Psoas muscle (tissue), 8 donors: ENCODE measurements around the gene MALRD1. TPM values are rescaled to one million over a fixed set of nuclear protein-coding genes. Genes with fewer than 3 reads are reported as not detected.
A peak's percentile ranks its signal among the peaks of the same experiment; 100 is the strongest.

Source experiments
- ATAC-seq, 4 donors: fragments of 200-7000 bp; cut with Tn5 transposase; one replicate each; pipeline ENCODE4 v1.9.1; 2020; ENCODE audit warnings: moderate library complexity in 3 of 4, mild to moderate bottlenecking in 2 of 4
- DNase-seq, 2 donors: peaks; one replicate each; pipeline ENCODE4 v3.0.0-alpha.2; 2020
- H3K27ac ChIP-seq: fragments of 200-600 bp; one replicate; pipeline ENCODE4 v1.8.0; 2022
- H3K27me3 ChIP-seq, 3 donors: fragments of 200-600 bp in 1 of 3; one replicate each; pipeline versions ENCODE4 v1.6.1 to v1.8.0; 2013 to 2022; ENCODE audit warnings: low read length in 2 of 3, mild to moderate bottlenecking in 2 of 3, moderate library complexity in 1 of 3; ENCODE audit not compliant: insufficient read depth in 3 of 3
- H3K36me3 ChIP-seq, 2 donors: fragments of 200-600 bp in 1 of 2; one replicate each; pipeline versions ENCODE4 v1.6.1 to v1.8.0; 2013 to 2022; ENCODE audit warnings: low read depth in 1 of 2, mild to moderate bottlenecking in 1 of 2, moderate library complexity in 1 of 2; ENCODE audit not compliant: insufficient read depth in 1 of 2
- H3K4me1 ChIP-seq: fragments of 200-600 bp; one replicate; pipeline ENCODE4 v1.8.0; 2022
- H3K4me3 ChIP-seq: fragments of 200-600 bp; one replicate; pipeline ENCODE4 v1.8.0; 2022; ENCODE audit warnings: mild to moderate bottlenecking
- H3K9me3 ChIP-seq: fragments of 200-600 bp; one replicate; pipeline ENCODE4 v1.8.0; 2022
- CTCF ChIP-seq: fragments of 200-600 bp; IDR thresholded peaks from one replicate; pipeline ENCODE4 v1.8.0; 2022; ENCODE audit warnings: antibody characterized with exemption
- WGBS, 3 donors: extraction: QIAGEN DNeasy Blood & Tissue Kit; methylation state at CpG; one replicate each; pipeline versions ENCODE4 v1.1.6 to v1.1.7; 2013; 5-methylcytosine and 5-hydroxymethylcytosine counted together
- intact Hi-C, 2 donors: fragments of 100-400 bp; cut with DNase I; formaldehyde crosslinking; loops; one replicate each; pipeline versions ENCODE4 v1.11.0 to v1.14.2; 2022
- polyA plus RNA-seq, 3 donors: library from polyadenylated mRNA; stranded (reverse); fragments of 200-250 nt; gene quantifications; one replicate each; pipeline ENCODE4 v1.2.3, GENCODE V29; 2013
- total RNA-seq, 4 donors: library from RNA; stranded (reverse); fragmentation: NEBNext Ultra II Directional in 2 of 4; extraction: Animal tissue kit (Norgen Biotek cat#: 25700) in 2 of 4; gene quantifications; one replicate each; pipeline versions ENCODE4 v1.2.1 to v1.2.4, GENCODE V29; 2021 to 2023
- donor health status: healthy with polysubstance abuse.
- donor health status: DM: no; HTN: no; CAD: no; lungs with moderate emphysema.
- donor health status: Bipolar disorder and iron deficiency.
- donor health status: healthy.
- donor health status: DM: yes; HTN: yes; CAD: no.
- donor health status: DM: no; HTN: no; CAD: no.
- donor health status: DM: no; HTN: no; CAD: no.
- donor health status: DM: yes; HTN: yes; CAD: no.

The MALRD1 gene
- total and polyA plus RNA-seq, 7 donors, result 0.12 to 0.39 (median 0.27) TPM; not detected in 3

GRCh38 chr10:19638896-19639233 lies 590.3 kb downstream of the MALRD1 start:
- H3K4me1 ChIP-seq, result peaks cover 5% of the 10 kb centered on the region
- ATAC-seq (peak in 1 of 4 donors; percentile 39), DNase-seq (no peak)
- TF ChIP-seq CTCF, result no peak
- no peaks in the 10 kb centered on the region for H3K9me3 ChIP-seq
- 59 to 67% (median 66%) methylated on average over 3 of the region's 3 CpGs for WGBS, 3 donors
- no peaks in the 10 kb centered on the region for H3K36me3 ChIP-seq
- no peak overlapping the region for H3K27ac ChIP-seq
- peak overlapping the region; percentile 41 for H3K4me3 ChIP-seq
- H3K27me3 ChIP-seq, result no peaks in the 10 kb centered on the region
- intact Hi-C loops, result no loop called here

- no peak for TF ChIP-seq CTCF
- H3K36me3 ChIP-seq, result no peaks in the 10 kb centered on the region
- ATAC-seq (no peak), DNase-seq (no peak)
- no peaks in the 10 kb centered on the region for H3K9me3 ChIP-seq
- no peaks in the 10 kb centered on the region for H3K27me3 ChIP-seq
- intact Hi-C loops, result no loop called here
- no peak overlapping the region for H3K4me3 ChIP-seq
- WGBS, 3 donors, result 84 to 89% (median 86%) methylated on average over 3 of the region's 3 CpGs
- no peak overlapping the region for H3K27ac ChIP-seq
- peaks cover 5% of the 10 kb centered on the region for H3K4me1 ChIP-seq
Observed at GRCh38 chr10:19640566-19641263, 592.1 kb downstream of the MALRD1 start.

DNA sequence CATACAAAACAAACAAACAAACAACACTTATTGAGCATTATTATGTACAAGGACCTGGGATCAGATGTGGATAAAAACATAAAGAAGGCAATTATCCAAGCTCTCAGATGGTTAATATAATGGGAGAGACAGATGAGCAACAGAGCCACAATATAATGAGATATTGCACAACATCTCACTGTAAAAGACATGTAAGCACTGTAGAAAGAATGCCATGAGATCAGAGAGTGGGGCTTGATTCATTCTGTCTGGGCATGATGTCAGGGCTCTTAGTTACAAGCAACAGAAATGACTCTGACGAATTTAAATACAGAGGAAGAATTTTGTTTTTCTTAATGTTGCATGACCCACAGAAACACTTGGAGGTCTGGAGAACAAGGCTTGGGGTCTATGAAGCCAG lies 602.9 kb downstream of the MALRD1 start:
- 86 to 89% (median 86%) methylated on average over 1 of the region's 1 CpG for WGBS, 3 donors
- no peak for DNase-seq

DNA sequence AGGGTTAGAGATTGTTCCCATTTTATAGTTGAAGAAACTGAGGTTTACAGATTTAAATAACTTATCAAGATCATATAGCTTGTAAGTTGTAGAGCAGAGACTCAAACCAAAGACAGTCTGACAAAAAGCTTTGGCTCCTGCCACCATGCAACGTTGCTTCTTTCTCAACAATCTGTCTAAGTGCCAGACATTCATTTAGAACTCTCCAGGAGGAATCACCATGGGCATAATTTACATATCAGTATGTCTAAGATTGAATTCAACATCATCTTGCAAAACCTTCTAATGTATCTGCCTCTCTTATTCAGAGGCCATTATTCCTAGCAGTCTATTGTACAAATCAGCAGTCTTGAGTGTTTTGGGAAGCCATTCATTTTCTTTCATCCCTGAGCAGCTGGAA lies 604.1 kb downstream of the MALRD1 start:
- Histone ChIP-seq H3K27me3 (no peaks in the 10 kb centered on the region), H3K4me3 (no peak overlapping the region), H3K36me3 (no peaks in the 10 kb centered on the region), H3K9me3 (no peaks in the 10 kb centered on the region), H3K4me1 (no peaks in the 10 kb centered on the region), H3K27ac (no peak overlapping the region)
- TF ChIP-seq CTCF, result no peak
- intact Hi-C loops, result no loop called here
- ATAC-seq (no peak), DNase-seq (no peak)
- WGBS, 3 donors, result 12 to 33% (median 30%) methylated on average over 1 of the region's 1 CpG

More for the DNA sequence above, 602.9 kb downstream of the MALRD1 start:
- TF ChIP-seq CTCF, result no peak
- Histone ChIP-seq H3K4me3 (no peak overlapping the region), H3K27me3 (no peaks in the 10 kb centered on the region), H3K36me3 (no peaks in the 10 kb centered on the region), H3K9me3 (no peaks in the 10 kb centered on the region), H3K4me1 (no peaks in the 10 kb centered on the region), H3K27ac (no peak overlapping the region)
- intact Hi-C loops, result no loop called here
- no peak for ATAC-seq

DNA sequence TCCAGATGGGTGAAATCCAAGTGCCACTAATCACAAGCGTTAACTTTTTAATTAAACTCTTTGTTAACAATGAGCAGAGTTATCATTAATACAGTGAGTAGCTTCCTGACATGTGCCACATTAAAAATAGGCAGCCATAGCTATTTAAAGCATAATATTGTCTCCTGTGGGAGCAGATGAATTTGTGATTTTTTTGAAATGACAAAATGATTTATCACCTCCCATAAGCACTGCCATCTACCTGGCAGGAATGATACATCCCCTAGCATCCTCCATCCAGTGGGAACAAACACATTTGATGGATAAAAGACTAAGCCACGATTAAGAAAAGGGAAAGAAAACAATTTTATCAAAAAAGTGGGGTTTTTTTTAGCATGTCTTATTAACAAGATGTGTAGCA lies 605.3 kb downstream of the MALRD1 start:
- no peaks in the 10 kb centered on the region for H3K4me1 ChIP-seq
- no peaks in the 10 kb centered on the region for H3K27me3 ChIP-seq
- no peak for TF ChIP-seq CTCF
- H3K27ac ChIP-seq, result no peak overlapping the region
- H3K9me3 ChIP-seq, result no peaks in the 10 kb centered on the region
- intact Hi-C loops, result no loop called here
- no peaks in the 10 kb centered on the region for H3K36me3 ChIP-seq
- 69 to 76% (median 74%) methylated on average over 2 of the region's 2 CpGs for WGBS, 3 donors
- DNase-seq, result no peak
- no peak overlapping the region for H3K4me3 ChIP-seq
- ATAC-seq, result no peak
